Small intestine (tissue), 7 donors: ENCODE results near the gene TEP1. TPM values are rescaled to one million over a fixed set of nuclear protein-coding genes. Genes with fewer than 3 reads are reported as not detected.

Experiments used
- DNase-seq, 2 donors: peaks; one replicate each; pipeline versions ENCODE4 v3.0.0 to v3.0.0-alpha.2; 2013
- FAIRE-seq: peaks from 2 replicates; lab custom pipeline; 2012; peaks lifted over from hg19 to GRCh38; lab: Jason Lieb, UNC
- H3K27ac ChIP-seq, 3 donors: one replicate each; pipeline ENCODE4 v1.5.1; 2013; ENCODE audit warnings: low read length in 2 of 3, mild to moderate bottlenecking in 2 of 3, control low read depth in 1 of 3, inconsistent platforms in 1 of 3, low read depth in 1 of 3, moderate library complexity in 1 of 3
- H3K27me3 ChIP-seq, 3 donors: one replicate each; pipeline ENCODE4 v1.6.1; 2013; ENCODE audit warnings: low read length in 3 of 3, inconsistent platforms in 1 of 3; ENCODE audit not compliant: control insufficient read depth in 3 of 3, insufficient read depth in 3 of 3
- H3K36me3 ChIP-seq, 3 donors: one replicate each; pipeline ENCODE4 v1.6.1; 2013; ENCODE audit warnings: low read length in 3 of 3, inconsistent platforms in 1 of 3, low read depth in 1 of 3, mild to moderate bottlenecking in 1 of 3, moderate library complexity in 1 of 3; ENCODE audit not compliant: control insufficient read depth in 3 of 3, insufficient read depth in 2 of 3
- H3K4me1 ChIP-seq, 3 donors: one replicate each; pipeline ENCODE4 v1.6.1; 2013; ENCODE audit warnings: low read length in 2 of 3, inconsistent platforms in 1 of 3, low read depth in 1 of 3, mild to moderate bottlenecking in 1 of 3, moderate library complexity in 1 of 3; ENCODE audit not compliant: control insufficient read depth in 3 of 3, insufficient read depth in 2 of 3
- H3K4me3 ChIP-seq, 3 donors: one replicate each; pipeline ENCODE4 v1.5.1; 2013; ENCODE audit warnings: low read length in 3 of 3, control low read depth in 1 of 3, inconsistent platforms in 1 of 3, low read depth in 1 of 3, mild to moderate bottlenecking in 1 of 3, moderate library complexity in 1 of 3
- H3K9me3 ChIP-seq, 2 donors: one replicate each; pipeline ENCODE4 v1.6.1; 2013; ENCODE audit warnings: low read depth in 1 of 2, low read length in 1 of 2; ENCODE audit not compliant: control insufficient read depth in 2 of 2, insufficient read depth in 1 of 2
- WGBS, 3 donors: extraction: QIAGEN DNeasy Blood & Tissue Kit; methylation state at CpG; one replicate each; pipeline ENCODE4 v1.1.7; 2013; 5-methylcytosine and 5-hydroxymethylcytosine counted together
- polyA plus RNA-seq, 4 donors: library from polyadenylated mRNA; stranded (reverse) in 3 of 4; unstranded in 1 of 4; fragments of 200-250 nt in 3 of 4; fragments of 120-200 nt in 1 of 4; gene quantifications; one replicate each; pipeline versions ENCODE4 v1.2.1 to v1.2.3, GENCODE V29; 2013
- donor health status: healthy with polysubstance abuse.
- donor health status: control.
- donor health status: control.
- donor health status: Bipolar disorder and iron deficiency.
- donor health status: healthy.

The TEP1 gene
- polyA plus RNA-seq, 4 donors, result 32.9 to 87.4 (median 66.0) TPM

DNA sequence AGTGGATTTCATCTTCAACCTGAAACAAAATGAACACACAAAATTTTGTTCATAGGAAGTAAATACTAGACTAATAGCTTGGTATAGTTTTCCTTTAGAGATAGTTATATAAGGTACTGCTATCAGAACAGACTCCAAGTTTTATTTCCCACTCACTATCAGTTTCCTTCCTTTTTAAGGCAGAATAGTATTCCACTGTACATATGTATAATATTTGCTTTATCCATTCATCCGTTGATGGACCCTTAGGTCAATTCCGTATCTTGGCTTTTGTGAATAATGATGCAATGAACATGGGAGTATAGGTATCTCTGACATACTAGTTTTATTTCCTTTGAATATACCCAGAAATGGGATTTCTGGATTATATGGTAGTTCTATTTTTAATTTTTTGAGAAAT is 83.9 kb downstream of the TEP1 start:
- Histone ChIP-seq H3K36me3 (peaks cover 2 to 5% (median 5%) of the 10 kb centered on the region in 3 donors), H3K27me3 (no peaks in the 10 kb centered on the region), H3K4me1 (peaks cover 0 to 3% (median 0%) of the 10 kb centered on the region in 3 donors), H3K4me3 (no peak overlapping the region), H3K27ac (no peak overlapping the region), H3K9me3 (no peaks in the 10 kb centered on the region)
- FAIRE-seq, result no peak
- no peak for DNase-seq
- WGBS, 3 donors, result 56 to 93% (median 80%) methylated on average over 2 of the region's 2 CpGs

DNA sequence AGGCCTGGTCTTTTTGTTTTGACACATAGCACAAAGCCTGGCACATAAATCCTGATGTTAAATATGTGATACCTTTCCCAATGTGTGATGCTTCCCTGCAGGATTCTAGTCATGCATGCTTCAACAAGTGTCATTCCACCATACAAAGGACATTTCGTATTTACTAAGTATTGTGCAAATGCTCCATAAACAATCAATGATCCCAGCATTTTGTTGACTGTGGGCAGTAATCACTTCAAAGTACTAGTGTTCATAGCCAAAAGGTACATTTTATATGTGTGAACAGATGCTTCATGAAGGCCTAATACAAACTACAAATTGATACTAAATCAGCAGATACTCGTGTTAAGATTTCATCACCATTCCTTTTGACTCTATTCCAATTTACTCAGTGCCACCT is 84.6 kb downstream of the TEP1 start:
- no peak for FAIRE-seq
- H3K27ac ChIP-seq, result no peak overlapping the region
- 52 to 57% (median 54%) methylated on average over 2 of the region's 2 CpGs for WGBS, 3 donors
- peaks cover 0 to 3% (median 0%) of the 10 kb centered on the region in 3 donors for H3K4me1 ChIP-seq
- no peaks in the 10 kb centered on the region for H3K9me3 ChIP-seq
- no peaks in the 10 kb centered on the region for H3K27me3 ChIP-seq
- peaks cover 2 to 8% (median 5%) of the 10 kb centered on the region in 3 donors for H3K36me3 ChIP-seq
- DNase-seq, result no peak
- H3K4me3 ChIP-seq, result no peak overlapping the region

DNA sequence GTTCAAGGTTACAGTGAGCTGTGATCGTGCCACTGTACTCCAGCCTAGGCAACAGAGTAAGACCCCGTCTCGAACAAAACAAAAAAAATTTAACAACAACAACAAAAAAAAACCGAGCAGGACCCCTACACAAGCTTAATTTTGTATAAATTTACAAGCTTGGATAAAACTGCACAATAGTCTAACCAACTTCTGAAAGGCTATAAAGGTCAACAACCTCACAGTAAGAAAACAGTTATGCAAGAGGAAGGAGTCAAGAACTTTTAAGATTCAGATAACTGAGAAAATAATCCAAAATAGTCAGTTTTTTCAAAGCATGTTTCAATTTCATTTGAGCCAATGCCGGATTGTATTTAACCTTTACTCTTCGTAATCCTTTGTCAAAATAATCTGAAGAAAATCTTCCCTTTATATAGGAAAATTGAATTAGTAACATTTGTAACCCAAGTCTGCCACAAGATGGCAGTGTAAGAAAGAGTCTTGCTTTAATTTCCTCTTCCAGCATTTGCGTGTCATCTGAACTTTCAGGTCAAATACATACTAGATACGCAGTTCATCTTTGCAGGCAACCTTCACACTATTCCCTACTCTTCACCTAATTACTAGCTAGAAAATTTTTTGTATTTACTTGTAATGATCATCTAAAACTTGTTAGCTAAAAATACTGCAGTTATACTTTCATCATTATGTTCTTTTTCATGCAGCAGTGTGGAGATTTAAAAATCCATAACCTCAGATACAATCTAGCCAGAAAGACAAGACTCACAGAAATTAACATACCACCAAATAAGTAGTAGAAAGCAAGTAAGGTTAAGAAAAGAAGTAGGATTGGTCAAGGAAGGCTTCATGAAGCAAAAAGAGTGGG is 86.1 kb downstream of the TEP1 start:
- WGBS, 3 donors, result 41 to 47% (median 44%) methylated on average over 8 of the region's 8 CpGs
- peak overlapping the region in 1 of 3 donors; percentile 22 for H3K27ac ChIP-seq
- H3K4me1 ChIP-seq, result no peaks in the 10 kb centered on the region
- H3K36me3 ChIP-seq, result peaks cover 2 to 11% (median 5%) of the 10 kb centered on the region in 3 donors
- H3K9me3 ChIP-seq, result no peaks in the 10 kb centered on the region
- no peaks in the 10 kb centered on the region for H3K27me3 ChIP-seq
- peak; percentile 73 for FAIRE-seq
- peak; percentile 81 to 82 for DNase-seq
- no peak overlapping the region for H3K4me3 ChIP-seq

DNA sequence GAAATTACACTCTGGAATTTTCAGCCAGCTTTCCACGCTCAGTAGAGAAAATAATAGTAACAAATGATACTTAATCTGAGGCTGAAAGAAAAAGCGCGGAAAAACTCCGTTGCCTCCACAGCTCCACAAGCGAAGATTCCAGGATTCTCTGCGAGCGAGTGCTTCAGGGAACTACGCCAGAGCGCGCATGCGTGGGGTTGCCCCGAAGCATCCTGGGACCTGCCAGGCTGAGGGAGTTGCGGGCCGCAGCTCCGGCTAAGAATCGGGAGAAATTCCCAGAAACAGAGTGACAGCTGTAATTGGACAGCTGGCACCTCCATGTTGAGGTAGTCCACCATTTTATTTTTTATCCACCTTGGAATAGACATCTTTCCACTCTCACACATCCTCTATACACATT is 95.6 kb downstream of the TEP1 start:
- Histone ChIP-seq H3K27me3 (no peaks in the 10 kb centered on the region), H3K27ac (no peak overlapping the region), H3K4me1 (no peaks in the 10 kb centered on the region), H3K36me3 (peaks cover 8 to 31% (median 9%) of the 10 kb centered on the region in 3 donors), H3K9me3 (no peaks in the 10 kb centered on the region), H3K4me3 (no peak overlapping the region)
- DNase-seq, result no peak
- no peak for FAIRE-seq
- 95 to 97% (median 96%) methylated on average over 16 of the region's 16 CpGs for WGBS, 3 donors

Other genes with a start within 250 kb of the TEP1 start
- not detected for gene OR11G2, start 222.6 kb downstream of the TEP1 start, polyA plus RNA-seq
- not detected for gene OR11H6, start 189.8 kb downstream of the TEP1 start, polyA plus RNA-seq
- gene OR11H7, start 184.5 kb downstream of the TEP1 start, polyA plus RNA-seq, result under 1 TPM in 1 of 4 donors, not detected in 3; 0.10 TPM
- gene OR11H4, start 174.2 kb downstream of the TEP1 start, polyA plus RNA-seq, result not detected
- gene TTC5, start 107.5 kb downstream of the TEP1 start, polyA plus RNA-seq, result 10 to 100 TPM in 1 of 4 donors, 1 to 10 TPM in 3; 4.1 to 14.9 (median 5.6) TPM
- 10 to 100 TPM; 43.5 to 67.9 (median 44.1) TPM for gene CCNB1IP1, start 80.2 kb downstream of the TEP1 start, polyA plus RNA-seq
- gene PARP2, start 69.9 kb downstream of the TEP1 start, polyA plus RNA-seq, result 10 to 100 TPM in 3 of 4 donors, 1 to 10 TPM in 1; 9.5 to 26.8 (median 14.2) TPM
- gene KLHL33, start 22.7 kb upstream of the TEP1 start, polyA plus RNA-seq, result under 1 TPM in 3 of 4 donors, not detected in 1; under 0.01 to 0.37 (median 0.07) TPM
- 10 to 100 TPM; 38.6 to 59.1 (median 45.8) TPM for gene OSGEP, start 41.3 kb upstream of the TEP1 start, polyA plus RNA-seq
- gene APEX1, start 41.7 kb upstream of the TEP1 start, polyA plus RNA-seq, result 100 to 1,000 TPM; 122 to 216 (median 191) TPM
- 10 to 100 TPM; 37.6 to 55.1 (median 49.2) TPM for gene PIP4P1, start 47.9 kb upstream of the TEP1 start, polyA plus RNA-seq
- gene PNP, start 55.9 kb upstream of the TEP1 start, polyA plus RNA-seq, result 100 to 1,000 TPM; 168 to 353 (median 202) TPM
- gene RNASE10, start 92.0 kb upstream of the TEP1 start, polyA plus RNA-seq, result under 1 TPM in 1 of 4 donors, not detected in 3; 0.78 TPM
- not detected for gene RNASE9, start 147.5 kb upstream of the TEP1 start, polyA plus RNA-seq
- gene RNASE11, start 174.5 kb upstream of the TEP1 start, polyA plus RNA-seq, result not detected
- not detected for gene RNASE12, start 177.9 kb upstream of the TEP1 start, polyA plus RNA-seq
- gene OR6S1, start 228.2 kb upstream of the TEP1 start, polyA plus RNA-seq, result not detected